Globus pallidus (tissue), 1 donor: ENCODE data around the gene NT5C1A.

Experiments
- DNase-seq: peaks from one replicate; pipeline ENCODE4 v3.0.0-alpha.2; 2015; ENCODE audit warnings: low spot score

The NT5C1A gene

DNA sequence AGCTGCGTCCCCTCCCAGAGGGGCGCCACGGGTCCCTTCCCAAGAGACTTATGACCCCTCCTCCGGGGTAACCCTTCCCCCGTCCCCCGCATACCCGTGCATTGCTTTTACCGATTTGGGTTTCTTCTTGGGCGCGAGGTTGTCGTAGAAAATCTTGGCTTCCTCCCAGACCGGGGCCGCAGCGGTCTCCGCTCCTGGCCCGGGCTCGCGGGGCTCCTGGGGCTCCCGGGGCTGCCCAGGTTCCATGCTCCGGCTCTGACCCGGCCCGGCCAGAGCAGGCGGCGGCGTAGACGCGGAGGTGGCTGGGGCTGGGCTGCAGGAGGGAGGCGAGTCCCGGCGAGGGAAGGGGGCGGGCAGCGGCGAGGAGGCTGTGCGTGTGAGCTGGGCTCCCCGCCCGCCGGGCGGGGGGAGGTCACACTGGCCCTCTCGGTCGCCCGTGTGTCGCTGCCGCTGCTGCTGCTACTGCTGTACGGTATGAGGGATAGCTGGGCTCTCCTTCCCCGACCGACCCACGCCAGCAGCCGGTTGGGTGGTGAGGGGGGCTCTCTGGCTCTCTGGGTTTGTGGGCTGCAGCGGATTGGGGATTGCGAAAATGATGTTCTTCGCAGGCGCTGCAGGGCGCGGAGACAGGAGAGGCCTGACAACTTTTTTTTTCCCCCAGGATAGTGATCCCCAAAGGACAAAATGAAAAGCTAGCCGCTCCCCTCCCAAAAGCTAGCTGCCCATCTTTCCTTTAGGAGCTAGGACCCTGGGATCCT lies at the start of gene NT5C1A:
Gene NT5C1A, minus strand, starts transcription at position 315 of the 758 bp plus-strand sequence. Its CDS starts 69 bp downstream, at position 246.
- DNase-seq = no peak

DNA sequence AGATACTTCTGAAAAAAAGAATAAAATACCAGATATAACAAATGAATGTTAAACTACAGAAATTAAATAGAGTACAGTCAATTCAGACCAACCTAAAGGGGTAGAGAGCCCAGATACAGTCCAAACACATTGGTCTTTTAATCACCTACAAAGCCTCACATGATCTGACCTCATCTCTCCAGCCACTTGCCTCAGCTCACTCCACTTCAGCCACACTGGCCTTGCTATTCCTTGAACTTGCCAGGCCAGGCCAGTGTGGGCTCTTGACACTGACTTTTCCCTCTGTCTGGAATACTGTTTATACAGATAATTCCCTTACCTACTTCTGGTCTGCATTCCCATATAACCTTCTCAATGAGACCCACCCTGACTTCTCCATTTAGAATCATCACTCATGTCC lies 49.8 kb upstream of the NT5C1A start:
- DNase-seq = no peak

DNA sequence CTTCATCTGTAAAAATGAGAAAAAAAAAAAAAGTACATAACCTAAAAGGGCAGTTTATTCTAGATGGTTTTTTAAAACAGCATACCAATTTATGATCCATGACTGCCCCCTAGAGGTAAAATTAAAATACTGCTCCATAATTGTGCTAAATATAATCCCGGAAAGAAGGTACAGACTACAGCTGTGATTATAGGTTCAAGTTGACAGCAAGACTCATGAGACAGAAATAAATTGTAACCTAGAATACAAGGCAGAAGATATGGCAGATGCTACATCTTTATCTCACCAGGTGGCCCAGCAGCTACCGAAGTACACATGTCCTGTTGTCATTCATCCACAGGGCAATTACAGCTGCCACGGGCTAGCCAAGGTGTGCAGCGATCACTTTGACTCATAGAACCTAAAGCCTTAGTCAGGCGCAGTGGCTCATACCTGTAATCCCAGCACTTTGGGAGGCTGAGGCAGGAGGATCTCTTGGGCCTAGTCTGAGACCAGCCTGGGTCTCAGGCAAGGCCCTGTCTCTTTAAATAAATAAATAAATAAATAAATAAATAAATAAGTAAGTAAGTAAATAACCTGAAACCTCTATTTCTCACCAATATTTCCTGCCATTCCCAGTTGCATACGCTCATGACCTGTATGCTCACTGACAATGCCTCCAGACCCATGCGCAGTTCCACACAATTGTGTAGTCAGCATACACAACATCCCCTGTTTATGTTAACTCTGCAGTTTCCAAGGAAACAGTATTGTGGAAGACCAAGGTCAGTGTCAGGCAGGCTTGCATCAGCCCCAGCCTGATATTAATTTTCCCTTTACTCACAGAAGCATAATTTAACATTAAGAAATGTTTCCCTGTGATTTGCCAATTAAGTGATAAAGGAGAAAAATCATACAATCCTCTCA lies 48.4 kb upstream of the NT5C1A start:
- peak; percentile 47 for DNase-seq

DNA sequence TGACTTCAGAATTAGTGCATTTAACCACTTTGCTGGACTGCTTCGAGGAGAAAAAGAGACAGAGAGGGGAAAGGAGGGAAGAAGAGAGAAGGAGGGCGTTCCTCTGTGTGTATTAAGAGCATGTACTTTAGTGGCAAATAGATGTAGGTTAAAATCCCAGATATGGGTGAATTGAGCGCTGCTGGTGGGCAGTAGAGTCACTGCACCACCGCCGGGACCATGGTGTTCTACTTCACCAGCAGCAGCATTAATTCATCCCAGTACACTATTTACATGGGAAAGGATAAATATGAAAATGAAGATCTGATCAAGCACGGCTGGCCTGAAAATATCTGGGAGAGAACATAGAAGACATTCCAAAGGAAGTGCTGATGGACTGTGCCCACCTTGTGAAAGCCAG lies 45.9 kb upstream of the NT5C1A start:
- DNase-seq = no peak

DNA sequence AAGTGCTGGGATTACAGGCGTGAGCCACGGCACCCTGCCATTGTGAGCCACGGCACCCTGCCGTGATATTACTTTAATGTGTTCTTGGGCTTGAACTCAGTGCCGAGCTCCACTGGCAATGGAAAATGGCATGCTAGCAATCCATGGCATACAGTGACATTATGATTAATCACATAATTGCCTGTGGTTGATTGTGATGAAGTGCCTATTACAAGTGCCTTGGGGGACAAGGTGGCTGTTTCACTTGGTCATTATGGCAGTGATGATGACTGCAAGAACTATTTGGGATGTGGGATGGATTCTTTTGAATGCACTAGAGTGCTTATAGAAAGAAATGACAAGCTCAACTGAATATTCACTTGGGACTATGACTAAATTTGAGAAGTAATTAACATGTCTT lies 41.6 kb upstream of the NT5C1A start:
- no peak for DNase-seq

DNA sequence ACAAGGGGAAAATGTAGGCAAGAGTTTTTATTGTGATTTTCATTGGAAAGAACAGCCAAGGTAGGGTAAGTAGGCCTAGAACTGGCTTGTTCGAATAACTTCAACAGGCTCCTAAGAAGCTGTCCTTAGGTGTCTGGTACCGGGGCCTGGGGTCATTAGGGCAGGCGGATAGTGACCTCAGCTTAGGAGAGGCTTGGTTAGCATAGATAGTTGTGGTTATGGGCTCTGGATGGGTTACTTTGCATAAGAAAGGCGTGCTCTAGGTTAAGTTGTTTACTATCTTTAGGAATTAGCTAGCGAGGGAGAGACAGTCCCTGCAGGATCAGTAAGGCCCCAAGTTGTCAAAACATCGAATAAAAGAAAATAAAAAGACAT lies 40.0 kb upstream of the NT5C1A start:
- no peak for DNase-seq

GRCh38 chr1:39711104-39711965 lies 39.4 kb upstream of the NT5C1A start:
- no peak for DNase-seq

GRCh38 chr1:39707506-39707905 lies 35.6 kb upstream of the NT5C1A start:
- no peak for DNase-seq

DNA sequence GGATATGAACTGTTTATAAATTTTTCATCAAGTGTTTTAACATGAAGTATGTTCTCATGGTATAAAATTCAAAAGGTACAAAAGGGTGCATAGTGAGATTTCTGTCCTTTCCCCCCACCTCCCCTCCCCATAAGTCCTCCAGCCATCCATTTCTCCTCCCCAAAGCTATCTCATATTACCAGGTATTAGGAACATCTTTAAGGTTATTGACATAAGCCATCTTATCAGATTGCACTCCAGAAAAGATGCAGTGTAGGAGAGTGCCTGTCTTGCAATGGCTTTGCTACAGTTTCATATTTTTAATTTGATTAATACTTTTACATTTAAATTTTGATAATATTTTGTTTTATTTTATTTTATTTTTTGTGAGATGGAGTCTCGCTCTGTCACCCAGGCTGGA lies 32.9 kb upstream of the NT5C1A start:
- no peak for DNase-seq

- no peak for DNase-seq
Measured at GRCh38 chr1:39701049-39701439, 29.1 kb upstream of the NT5C1A start.

DNA sequence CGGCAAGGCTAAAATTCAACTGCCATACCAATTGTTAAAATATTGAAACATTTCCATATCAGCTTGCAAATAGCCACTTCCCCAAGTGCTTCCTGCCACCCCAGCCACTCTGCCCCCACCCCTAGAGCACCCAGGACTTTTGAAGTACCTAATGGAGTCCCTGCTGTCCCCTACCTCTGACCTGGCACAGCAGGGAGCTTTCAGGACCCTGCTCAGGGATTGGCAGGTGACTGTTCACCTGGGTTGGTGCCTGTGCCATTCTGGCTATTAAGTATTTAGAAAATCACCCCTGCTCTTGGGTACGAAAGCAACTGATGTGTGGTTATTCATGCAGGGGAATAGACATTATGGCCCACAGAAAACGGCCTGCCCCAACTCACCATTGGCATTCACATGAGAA lies 28.4 kb upstream of the NT5C1A start:
- no peak for DNase-seq

GRCh38 chr1:39699419-39699818 lies 27.5 kb upstream of the NT5C1A start:
- no peak for DNase-seq

DNA sequence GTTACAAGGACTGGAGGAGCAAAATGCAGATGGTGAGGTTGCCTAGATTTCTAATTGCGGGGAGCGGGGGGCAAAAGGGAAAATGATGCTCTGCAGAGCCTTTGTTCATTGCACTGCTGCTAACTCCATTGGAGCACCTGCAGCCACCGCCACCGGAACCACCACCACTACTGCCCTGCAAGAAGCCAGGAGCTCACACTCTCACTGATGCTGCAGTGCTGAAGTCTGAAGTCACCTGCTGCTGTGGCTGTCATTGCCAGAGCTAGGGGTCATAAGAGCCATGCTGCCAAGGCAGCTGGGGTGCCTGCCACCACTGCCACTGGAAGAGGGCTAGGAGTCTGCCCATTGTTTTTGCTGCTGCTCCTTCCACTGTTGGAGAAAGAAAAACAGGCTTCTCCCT lies 26.7 kb upstream of the NT5C1A start:
- DNase-seq = no peak

DNA sequence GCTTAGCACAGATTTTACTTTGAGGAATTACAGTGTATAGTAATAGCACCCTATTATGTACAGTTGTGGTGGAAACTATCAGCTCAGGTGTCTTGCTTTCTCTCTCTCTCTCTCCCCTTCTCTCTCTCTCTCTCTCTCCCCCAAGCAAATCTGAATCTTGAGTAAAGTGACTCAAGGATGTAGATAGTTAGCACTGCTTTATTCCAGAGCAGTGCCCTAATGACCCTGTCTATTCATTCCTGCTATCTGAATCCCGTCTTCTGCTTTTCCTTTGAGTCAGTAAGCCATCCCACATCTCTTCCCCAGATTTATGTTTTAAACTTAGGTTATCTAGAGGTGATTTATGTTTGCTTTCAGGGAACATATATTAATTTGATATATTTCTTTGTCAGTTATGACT lies 24.5 kb upstream of the NT5C1A start:
- no peak for DNase-seq

GRCh38 chr1:39695016-39695415 lies 23.1 kb upstream of the NT5C1A start:
- DNase-seq = no peak

GRCh38 chr1:39694026-39694425 lies 22.1 kb upstream of the NT5C1A start:
- DNase-seq = no peak

DNA sequence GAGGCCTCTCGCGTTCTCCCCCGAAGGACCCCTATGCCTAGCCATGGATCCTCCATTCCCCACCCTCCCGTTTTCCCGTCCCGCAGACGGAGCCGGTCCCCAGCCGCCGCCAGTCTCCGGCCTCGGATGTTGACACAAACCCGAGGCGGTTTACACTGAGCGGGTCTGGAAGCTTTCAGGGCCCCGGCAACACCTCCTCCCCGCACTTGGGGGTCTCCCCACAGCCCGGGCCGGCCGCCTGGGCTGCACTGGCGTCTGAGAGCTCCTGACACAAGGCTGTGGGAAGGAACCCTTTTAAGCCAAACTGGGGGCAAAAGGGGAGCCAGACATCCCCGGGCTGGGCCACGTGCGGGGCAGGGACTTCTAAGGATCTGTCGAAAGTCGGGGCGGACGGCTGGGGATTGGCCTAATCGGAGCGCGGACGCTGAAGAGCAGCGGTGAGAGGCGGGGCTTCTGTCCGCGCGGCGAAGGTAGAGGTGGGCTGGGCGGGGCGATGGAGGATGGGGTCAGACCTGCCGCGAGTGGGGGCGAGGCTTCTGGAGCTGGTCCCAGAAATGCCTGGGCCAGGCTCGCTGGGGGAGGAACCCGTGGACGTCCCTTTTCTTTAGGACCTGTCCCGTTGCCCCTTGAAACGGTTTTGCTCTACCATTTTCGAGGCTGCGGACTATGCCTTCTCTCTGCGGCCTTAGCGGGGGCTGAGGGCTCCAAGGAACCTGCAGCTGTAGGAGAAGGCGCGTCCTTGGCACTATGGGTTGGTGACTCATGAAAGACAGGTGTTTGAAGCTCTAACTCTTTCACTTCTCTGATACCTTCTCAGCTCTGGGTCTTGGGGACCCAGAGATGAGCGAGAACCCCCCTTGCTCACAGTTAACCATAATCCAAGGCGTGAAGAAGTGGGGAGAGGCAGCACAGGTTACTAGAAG lies 20.5 kb upstream of the NT5C1A start:
- DNase-seq = no peak

DNA sequence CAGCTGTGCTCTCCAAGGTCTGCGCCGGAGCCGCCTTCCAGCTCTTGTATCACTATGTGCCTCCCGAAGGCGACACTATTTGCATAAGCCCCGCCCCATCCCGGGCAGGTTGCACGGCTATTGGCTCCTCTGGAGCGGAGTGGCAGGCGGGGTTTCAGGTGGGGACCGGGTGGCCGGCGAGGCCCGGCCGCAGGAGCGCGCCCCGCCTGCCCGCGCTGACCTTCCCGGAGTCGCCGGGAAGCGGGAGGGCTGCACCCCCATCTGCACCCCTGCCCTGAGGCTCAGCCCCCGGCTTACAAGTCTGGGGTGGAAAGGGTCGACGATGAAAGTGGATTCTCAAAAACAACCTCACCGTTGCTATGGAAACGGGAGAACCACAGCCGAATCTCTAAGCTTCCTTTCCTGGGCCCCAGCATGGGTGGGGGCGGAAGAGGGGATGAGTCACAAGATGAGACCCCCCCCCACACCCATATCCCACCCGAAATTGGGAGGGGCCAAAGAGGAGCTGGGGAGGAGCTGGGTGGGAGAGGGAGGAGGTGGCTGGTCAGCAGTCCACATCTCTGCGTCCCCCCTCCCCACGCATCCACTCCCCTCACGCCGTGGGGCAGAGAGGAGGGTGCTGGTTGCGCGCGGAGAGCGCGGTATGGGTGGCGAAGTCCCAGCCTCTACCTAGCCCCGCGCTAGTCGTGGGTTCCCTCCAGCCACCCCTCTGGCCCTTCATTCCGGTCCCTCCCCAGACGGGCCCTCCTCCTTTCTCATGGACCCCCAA lies 19.7 kb upstream of the NT5C1A start, which contains the start of gene HPCAL4:
Gene HPCAL4, minus strand, starts transcription at position 51 of the 769 bp plus-strand sequence. CDS start 6,830 bp downstream, outside the sequence.
- DNase-seq = peak; percentile 75

- DNase-seq = no peak
Measured at GRCh38 chr1:39690794-39691382, 19.0 kb upstream of the NT5C1A start.

DNA sequence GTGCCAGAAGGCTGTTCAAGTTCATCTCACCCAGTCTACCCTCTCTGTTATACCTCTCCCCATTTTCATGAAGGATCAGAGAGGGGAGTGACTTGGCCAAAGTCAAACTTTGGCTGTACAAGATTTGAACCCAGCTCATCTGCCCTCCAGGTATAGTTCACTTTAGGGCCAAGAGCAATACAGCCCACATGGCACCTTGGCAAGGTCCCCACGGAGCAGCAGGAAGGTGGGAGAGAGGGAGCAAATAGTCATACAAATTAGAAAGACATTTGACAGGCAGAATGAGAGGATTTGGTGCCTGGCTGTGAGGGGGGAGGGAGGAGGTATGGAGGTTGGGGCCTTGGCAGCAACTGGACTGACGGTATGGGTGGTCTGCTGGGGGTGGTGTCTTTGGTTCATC lies 18.3 kb upstream of the NT5C1A start:
- DNase-seq = no peak
